ENCODE results near the gene PRMT6.

PRMT6 gene

DNA sequence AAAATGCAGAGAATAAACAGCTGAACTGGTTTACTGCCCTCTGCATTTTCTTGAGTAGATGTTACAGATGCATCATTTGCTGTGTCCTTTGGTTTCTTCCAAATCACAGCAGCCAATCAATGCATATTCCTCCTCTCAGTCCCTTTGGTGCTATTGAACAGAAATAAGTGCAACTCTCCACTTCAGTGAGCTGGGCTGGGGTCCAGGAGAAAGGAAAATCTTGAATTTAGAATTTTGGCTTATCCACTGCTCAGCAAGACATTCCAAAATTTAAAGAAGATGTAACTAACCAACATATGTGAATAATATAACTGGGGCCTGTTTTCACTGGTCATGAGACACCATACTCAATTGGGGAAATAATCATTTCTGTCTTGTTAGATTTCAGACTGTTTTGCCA is 39.2 kb downstream of the PRMT6 start:
- DNase-seq = no peak

DNA sequence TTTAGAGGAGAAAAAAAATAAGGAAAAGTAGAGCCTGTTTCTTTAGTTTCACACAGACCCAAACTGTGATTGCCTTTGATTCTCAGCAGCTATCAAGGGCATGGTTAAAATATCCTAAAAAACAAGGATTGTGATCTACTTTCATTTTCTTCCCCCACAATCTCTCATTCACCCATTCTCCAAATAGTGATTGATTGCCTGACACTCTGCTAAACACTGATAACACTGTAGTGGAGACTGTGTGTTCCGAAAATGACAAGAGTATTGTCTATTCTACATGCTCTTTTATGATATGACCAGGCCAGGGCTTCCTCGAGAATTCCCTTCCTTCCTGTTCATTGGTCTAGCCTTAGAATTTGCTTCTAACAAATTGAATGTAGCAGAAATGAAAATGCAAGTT is 40.2 kb downstream of the PRMT6 start:
- DNase-seq = no peak

DNA sequence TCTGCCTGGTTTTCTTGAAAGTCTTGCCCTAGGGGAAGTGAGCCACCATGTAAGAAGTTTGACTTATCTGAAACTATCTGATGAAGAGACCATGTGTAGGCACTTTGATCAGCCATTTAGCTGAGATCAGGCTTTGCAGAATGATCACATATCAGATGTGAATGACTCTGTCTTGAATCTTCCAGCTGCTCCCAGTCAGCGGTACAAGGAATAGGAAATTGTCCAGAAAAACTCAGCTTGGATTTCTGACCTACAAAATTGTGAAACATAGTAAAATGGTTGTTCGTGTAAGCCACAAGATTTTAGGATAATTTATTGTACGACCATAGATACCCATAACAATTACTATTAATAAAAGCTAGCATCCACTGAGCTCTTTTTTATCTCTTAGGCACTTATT is 42.5 kb downstream of the PRMT6 start:
- no peak for DNase-seq

DNA sequence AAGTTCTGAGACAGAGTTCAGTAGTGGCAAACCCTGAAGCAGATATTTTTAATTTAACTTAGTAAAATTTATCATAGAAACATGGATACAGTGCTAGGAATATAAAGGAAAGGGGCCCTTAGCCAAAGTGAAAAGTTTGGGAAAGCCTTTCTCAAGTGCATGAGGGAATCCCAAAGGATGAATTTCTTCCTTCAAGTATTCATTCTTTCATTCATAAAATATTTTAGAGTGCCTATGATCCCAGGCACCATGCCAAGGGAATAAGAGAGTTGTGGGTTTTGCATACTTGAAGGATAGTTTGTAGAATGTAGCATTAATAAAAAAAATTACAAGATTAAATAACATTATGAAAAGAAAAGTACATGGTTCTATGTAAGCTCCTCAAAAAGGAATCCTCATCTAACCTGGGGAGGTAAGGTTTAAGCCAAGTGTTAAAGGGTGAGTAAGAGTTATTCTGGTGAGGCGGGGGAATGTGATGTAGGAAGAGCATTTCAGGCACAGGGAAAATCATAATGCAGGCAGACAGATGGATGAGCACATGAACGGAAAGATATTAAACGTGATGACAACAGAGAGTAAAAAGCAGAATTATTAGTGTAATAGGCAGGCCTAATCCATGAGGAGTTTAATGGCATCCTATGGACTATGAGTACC is 44.0 kb downstream of the PRMT6 start:
- DNase-seq = no peak

DNA sequence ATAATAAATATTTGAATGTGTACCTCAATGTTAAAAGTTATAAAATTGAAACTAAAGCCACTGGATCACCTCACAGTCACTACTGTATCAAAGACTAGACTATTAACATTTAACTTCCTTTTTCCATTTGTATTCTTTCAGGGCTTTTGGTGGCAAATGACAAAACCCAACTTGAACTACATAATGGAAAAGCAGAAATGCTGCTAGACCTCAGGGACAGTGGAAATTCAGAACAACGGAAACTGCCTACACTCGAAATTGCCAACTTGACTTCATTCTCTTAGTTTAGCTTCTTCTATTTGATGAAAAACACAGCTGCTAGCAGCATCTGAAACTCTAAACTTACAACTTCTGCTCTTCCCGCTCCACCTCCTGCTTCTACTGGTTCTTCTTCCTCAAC is 49.4 kb downstream of the PRMT6 start:
- no peak for DNase-seq
